Hematopoietic multipotent progenitor cell treated with erythropoietin and hydrocortisone succinate and interleukin-3 and kit ligand, for 15 days (in vitro differentiated cells): Measurements from ENCODE around the gene NECTIN4.
A peak's percentile ranks its signal among the peaks of the same experiment; 100 is the strongest.
"Not testable (repeated sequence)": the region's sequence is repeated elsewhere in the genome, so short reads cannot be mapped to it uniquely, and the experiment has no call there.

Source experiments
- DNase-seq: peaks from one replicate; pipeline ENCODE4 v3.0.0-alpha.2; 2015; ENCODE audit warnings: low spot score

NECTIN4 gene

DNA sequence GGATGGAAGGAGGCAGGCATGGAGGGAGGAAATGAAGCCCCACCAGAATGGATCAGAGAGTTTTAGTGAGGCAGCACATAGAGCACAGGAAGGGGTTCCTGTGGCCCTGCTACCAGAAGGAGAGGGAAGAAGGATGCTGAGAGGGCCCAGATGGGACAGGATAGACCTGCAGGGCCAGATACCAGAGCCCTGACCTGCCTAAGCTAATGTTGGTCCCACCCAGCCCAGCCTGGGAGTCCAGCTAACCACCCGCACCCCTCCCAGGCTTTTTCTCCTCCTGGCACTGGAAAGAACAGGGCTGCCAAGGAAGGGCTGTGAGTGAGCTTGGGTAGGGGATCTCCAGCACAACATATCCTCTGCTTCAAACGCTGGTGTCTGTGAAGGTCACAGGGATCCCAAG is 6.9 kb downstream of the NECTIN4 start:
- DNase-seq, result no peak

DNA sequence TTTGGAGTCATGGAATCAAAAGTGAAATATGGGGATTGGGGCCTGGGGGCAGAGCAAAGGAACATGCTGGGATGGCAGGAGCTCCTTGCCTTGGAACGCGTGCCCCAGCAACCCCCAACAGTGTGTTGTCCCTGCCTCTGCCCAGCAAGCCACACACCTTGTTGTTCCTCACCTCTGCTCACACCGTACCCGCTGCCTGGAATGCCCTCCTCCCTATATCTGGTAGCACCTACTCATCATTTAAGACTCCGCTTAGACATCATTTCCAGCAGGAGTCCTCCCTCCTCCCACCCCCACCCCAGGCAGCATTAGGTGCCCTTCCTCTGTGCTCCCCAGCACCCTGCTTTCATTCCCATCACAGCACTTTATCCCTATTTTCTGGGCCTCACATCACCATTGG is 7.8 kb downstream of the NECTIN4 start:
- DNase-seq, result no peak

DNA sequence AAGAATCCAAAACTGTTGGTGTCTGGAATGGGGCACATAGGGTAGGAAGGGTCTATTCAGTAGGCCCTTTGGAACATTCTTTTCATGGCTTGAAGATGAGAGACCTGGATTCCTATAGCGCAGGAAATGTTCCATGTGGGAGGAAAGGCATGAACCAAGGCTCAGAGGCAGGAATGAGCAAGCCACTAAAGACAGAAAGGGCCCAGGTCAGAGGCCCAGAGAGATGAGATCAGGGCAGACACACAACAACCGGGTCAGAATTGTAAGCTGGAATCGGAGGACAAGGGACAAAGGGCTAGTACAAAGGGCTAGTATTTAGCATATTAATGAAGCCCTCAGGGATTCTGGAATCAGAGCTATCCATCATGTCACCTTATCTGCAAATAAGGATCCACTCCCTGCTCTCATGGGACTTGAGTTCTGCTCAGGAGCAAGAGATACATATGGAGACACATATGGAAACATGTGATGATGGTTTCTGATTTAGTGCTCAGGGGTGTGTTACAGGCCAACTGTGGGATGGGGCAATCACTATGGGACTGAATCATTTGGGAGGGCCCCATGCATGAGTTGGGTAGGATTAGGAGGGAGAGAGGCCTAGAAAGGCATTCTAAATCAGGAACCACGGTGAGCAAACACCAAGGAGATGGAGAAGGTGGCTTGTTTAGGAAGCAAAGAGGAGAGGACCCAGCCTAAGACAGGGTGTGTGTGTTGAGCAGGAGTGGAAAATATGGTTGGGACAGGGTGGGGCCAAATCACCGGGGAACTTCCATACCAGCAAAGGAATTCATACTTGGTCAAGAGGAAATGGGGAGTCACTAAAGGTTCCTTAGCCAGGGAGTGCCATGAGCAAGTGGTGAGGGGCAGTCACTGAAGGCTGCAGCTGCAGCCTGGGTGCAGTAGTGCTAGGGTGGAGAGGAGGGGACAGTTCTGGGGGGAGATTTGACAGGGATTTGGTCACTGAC is 8.6 kb downstream of the NECTIN4 start:
- no peak for DNase-seq

DNA sequence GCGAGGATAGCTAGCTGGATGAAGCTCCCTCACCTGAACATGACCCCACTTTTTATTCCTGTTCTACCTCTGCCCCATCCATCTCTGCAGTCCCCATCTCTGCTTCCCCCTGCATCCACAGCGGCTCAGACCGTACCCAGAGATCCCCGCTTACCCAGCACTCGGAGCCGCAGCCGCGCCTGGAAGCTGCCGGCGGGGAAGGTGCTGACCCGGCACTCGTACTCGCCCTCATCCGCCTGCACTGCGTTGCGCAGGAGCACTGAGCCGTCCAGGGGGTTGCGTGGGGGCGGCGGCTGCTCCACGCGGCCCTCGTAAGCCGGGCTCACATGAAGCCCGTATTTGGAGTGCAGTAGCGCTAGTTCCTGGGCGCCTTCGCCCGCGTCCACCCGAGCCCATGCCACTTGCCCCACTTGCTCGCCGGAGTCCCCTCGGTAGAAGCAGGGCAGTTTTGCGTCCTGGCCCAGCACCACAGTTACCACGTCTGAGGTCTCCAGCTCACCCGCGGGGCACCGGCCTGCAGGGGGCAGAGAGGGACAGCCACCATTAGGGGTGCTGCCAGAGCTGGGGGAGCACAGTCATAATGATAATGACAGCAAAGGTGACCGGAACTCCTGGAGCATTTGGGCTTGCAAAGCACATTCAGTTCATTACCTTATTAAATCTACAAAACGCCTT is 9.8 kb downstream of the NECTIN4 start:
- no peak for DNase-seq

DNA sequence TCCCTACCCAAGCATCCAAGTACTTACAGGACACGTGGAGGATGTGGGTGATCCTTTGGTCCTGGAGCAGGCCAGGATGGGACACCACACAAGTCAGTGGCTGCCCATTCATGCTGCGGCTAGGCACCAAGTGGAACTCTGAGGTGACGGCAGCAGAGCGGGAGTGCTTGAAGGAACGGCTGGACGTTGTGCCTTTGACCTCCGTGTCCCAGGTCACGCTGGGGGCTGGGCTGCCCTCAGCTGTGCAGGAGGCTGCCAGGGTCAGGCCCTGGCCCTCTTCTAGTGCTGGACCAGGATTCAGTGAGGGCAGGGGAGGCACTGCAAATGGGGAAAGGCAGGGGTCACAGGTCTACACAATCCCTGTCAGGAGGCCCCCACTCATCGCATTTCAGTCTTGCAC is 11.9 kb downstream of the NECTIN4 start:
- DNase-seq, result no peak

DNA sequence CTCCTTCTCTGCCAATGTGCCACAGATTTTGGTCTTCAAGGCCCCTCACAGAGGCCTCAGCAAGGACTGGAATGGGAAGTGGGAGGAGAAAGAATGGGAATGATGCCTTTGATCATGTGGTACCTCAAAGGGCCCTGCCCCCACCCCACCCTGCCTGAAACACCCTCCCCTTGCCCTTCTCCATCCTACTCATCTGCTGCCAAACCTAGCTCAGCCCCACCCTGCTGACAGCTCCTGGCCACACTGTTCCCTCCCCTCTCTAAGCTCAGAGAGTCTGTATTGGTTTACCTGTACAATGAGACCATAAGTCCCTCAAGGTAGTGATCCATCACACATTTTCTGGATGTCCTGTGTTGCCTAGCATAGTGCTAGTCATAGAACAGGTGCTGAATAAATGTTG is 12.9 kb downstream of the NECTIN4 start:
- DNase-seq, result no peak

DNA sequence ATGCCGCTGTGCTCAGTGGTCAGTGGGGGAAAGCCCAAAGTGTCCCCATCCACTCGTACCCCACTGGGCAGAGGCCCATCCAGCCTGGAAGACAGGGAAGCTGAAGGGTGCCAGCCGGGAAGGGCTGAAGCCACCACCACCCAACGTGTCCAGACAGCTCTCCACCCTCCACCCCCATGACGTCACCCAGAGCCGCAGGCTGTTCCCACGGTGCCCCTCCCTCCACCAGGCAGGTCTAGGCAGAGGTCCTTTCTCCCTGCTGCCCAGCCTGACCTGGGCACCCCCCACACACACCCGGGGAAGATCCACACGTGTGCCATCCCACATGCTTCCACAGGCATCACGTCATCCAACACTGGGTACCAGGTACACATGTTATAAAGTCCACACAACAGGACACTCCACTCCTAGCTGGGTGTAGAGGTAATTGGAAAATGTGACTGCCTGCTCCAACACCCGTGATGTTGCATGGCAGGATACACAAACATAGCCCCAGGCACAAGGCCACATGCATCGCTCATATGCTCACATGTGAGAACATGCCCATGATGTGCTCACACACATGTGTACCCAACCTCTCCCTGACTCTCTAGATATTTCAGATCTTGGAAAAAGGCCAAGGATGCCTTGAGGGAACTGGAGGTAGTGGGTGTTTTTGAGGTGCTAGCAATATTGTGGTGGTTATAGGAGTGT is 14.5 kb downstream of the NECTIN4 start:
- DNase-seq, result no peak

DNA sequence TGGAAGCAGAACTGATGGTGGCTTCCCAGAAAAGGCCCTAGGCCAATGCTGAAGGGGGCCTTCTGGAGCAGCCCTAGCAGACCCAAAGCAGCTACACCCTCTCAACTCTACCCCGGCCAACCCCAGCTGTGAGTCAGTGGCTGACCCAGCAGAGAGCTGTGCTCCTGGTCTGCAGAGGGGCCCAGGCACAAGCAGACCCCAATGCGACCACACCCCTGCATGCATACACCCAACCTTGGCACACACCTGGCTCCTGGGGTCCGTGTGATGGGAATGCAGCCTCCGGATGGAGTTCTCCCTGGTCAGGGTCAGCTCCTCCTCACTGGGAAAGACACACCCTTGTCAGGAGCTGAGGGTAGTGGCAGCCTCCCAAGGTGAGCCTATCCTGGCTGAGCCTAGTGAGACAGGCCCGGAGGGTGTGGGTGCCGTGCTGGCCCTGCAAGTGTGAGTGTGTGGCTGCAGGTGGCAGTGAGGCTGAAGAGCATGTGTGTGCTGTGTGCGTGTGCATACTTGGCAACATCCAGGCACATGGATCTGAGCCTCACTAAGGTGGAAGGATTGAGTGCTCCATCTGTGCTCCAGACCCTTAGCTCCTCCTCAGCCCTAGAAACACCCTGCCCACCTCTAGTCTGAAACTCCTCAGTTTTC is 15.8 kb downstream of the NECTIN4 start:
- DNase-seq, result no peak

DNA sequence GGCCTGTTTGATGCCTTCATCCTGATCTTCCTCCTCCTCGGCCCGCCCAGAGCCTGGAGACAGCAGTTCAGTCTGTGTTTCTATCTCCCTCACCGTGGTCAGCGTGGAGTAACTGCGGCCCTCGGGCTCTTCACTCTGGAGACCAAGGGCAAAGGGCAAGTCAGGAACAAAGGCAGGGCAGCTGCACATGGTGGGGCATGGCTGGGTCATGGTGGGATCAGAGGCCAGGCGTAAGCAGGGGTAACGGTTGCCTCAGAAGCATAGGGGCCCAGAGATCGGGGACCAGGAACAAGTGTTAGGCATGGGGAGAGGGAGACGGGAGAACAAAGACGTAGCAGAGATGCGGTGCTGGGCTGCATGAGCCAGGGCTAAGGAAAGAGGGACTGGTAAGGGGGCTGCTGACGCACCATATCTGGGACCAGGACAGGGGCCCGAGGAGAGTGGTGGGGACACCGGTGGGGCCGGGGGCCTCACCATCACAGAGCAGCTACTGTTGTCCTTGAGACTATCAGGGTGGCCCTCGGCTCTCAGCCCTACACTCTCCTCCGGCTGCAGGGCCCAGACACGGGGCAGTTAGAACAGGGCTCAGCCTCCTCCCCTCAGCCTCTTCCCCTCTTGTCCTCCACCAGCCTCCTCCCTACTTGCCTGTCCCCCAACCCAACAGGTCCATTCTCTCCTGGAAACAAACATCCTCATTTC is 16.5 kb downstream of the NECTIN4 start:
- DNase-seq, result no peak

DNA sequence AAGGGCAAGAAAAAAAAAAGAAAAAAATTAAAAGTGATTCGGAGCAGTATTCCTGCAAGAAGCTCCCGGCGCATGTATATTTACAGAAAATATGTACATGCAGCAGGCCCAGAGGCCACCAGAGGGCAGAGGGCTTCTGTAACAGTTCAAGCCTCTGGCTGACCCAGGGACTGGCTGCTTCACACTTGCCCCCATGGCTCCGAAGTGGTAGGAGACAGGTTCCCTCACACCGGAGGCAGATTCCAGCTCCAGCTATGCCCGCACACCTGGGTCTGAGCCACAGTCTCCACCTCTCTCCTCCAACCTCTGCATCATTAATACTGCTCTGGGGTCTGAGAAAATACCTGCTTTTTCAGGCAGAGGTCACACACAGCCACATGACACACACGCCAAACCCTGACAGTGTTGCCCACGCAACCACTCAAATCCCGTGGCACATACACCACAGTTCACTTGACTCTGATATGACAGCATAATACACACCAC is 17.4 kb downstream of the NECTIN4 start:
- DNase-seq, result peak; percentile 45

DNA sequence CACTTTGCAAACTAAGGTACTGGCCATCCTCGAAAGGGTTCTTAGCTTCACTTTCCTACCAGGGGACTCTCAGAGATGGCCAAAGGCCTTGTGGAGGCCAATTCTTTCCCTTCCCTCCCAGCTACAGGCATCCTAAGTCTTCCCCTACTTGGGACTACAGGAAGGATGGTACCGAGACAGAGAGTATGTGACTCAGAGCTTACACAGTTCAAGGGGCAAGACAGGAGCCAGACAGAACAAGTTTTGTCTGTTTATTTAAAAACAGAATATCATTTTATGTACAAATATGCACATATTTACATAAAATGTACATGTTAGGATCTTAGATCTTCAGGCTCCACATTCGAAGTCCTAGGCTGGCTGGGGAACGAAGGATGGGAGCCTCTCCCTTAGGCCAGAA is 18.6 kb downstream of the NECTIN4 start:
- DNase-seq, result no peak

DNA sequence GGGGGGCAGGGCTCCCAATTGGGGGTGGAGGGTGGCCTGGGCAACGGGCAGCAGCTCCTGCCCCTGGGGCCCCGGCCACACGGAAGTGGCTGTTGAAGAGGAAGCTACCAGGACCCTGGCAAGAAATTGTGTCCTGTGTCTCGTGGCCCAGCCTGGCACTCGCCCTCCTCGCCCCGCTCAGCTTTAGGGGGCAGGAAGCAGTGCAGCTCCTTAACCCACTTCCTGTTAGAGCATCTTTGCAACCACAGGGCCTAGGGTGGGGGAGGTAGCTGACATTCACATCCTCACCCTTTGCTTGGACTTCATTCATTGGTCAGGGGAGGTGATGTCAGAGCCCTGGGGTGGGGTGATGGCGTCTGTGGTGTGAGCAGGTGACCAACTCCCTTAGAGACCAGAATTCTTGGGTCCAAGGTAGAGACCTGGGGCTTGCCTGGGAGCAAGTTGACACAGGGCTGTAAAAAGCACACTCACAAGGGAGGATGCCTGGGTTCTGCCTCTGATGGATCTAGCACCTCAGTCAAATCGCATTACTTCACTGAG is 19.6 kb downstream of the NECTIN4 start, which contains the start of gene ARHGAP30:
TSS of gene ARHGAP30 (minus strand) at position 161 of the 540 bp plus-strand sequence. CDS start 267 bp downstream, outside the sequence.
- DNase-seq, result no peak

DNA sequence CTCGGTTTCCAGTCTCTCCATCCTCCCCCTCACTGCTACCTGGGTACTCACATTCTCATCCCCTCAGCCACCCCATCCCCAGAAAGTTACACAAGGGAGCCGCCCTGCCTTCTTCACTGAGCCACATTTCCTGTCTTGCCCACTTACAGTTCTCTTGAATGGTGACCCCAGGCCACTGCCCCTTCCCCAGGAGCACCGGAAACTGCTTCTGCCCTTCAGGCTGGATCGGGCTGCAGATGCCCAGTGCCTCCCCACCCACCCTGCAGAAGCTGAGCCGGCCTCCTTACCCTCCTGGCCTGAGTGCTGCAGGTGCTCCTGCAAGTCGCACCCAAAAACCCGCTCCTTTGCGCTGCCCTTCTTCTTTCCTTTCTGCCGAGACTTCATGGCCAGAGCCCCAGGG is 20.1 kb downstream of the NECTIN4 start:
- no peak for DNase-seq

DNA sequence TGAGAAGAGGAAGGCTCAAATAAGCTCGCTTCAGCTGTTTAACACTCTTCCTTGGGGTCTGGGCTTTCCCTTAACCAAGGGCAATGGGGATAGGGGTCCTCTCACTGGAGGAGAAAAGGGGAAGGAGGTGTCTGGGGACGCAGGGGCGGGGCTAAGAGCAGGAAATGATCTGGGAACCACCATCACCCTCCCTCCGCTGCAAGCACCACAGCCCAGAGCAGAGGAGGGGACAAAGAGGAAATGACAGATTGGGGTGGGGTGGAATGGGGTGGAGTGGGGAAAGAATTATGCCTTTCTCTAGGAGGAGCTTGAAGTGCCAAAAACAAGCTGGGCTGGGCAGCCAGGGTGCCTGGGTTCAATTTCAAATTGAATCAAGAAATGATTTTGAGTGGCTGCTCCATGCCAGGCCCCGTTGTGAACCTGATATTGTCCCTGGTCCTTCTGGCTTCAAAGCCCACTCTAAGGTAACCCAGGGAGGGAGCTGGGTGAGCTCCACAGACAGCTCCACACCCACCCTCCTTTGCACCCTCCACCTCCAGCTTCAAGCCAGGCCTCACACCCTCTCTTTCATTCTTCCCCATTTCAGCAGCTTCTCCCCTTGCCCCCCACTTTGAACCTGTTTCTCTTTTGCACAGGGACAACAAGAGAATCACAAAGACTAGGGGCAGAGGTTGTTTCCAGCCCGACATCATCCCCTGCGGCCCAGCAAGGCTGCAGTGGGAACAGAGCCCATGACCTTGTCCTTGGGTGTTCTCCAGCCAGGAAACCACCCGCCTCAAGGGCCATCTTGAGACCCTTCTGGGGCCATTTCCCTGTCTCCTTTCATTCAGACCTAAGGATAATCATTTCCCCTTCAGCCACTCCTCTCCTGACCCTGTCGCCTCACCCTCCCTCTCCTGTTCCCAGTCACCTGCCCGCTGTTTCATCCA is 20.8 kb downstream of the NECTIN4 start:
- DNase-seq, result no peak

DNA sequence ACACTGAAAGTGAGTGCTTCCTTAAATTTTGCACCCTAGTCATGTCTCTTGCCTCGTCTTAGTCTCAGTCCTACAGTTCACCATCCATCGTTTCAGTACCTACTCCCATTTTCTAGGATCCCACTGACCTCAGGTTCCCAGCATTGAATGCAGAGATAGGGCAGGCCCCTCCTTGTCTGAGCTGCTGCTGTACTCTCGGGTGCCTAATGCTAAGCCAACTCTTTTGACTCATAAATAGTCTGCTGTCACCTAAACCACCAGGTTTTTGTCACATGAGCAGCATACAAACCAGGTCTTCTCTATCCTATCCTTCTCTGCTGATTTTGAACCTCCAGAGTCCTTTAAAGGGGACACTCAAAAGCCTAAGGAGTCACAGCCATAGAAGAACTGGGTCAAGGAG is 22.7 kb downstream of the NECTIN4 start:
- no peak for DNase-seq

DNA sequence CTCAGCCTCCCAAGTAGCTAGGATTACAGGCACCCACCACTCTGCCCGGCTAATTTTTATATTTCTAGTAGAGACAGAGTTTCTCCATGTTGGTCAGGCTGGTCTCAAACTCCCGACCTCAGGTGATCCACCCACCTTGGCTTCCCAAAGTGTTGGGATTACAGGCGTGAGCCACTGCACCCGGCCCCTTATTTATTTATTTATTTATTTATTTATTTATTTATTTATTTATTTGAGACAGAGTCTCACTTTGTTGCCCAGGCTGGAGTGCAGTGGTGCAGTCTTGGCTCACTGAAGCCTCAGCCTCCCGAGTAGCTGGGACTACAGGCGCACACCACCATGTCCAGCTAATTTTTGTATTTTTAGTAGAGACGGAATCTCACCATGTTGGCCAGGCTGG is 23.7 kb downstream of the NECTIN4 start:
- DNase-seq, result not testable (repeated sequence)

DNA sequence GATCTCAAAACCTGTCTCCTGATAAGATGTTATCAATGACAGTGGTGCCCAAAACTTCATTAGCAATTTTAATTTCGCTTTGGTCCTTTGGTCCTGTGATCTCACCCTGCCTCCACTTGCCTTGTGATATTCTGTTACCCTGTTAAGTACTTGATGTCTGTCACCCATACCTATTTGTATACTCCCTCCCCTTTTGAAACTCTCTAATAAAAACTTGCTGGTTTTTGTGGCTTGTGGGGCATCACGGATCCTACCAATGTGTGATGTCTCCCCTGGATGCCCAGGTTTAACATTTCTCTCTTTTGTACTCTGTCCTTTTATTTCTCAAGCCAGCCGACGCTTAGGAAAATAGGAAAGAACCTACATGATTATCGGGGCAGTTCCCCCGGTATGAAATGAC is 25.4 kb downstream of the NECTIN4 start:
- not testable (repeated sequence) for DNase-seq

DNA sequence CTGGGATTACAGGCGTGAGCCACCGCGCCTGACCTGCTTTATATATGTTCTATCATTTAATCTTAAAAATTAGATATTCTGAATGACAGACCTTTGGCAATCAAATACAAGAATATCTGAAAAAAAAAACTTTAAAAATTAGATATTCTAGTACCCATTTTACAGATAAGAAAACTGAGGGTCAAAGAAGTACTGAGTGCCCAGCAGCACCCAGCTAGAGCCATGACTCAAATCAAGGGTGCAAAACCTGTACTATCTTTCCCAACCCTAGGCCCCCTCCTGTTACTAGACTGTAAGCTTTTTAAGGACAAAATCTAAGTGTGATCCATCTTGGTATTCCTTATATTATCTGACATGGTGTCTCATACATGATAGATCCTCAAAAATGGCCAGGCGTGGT is 27.9 kb downstream of the NECTIN4 start:
- no peak for DNase-seq

DNA sequence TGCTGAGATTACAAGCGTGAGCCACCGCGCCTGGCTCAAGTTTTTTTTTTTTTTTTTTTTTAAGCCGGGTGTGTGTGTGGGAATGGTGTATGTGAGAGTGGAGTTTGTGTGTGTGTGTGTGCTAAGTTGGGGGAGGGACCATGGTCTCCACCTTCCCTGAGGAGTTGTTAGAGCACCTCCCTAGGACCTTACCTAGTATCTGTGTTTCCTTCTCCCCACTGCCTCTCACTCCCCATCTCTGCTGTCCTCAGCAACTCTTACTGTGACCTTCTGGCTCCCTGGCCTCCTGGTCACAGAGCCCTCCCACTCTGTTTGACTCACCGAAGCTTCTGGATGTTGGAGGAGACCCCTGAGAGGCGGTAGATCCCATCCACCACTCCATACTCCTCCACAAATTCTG is 30.1 kb downstream of the NECTIN4 start:
- no peak for DNase-seq

DNA sequence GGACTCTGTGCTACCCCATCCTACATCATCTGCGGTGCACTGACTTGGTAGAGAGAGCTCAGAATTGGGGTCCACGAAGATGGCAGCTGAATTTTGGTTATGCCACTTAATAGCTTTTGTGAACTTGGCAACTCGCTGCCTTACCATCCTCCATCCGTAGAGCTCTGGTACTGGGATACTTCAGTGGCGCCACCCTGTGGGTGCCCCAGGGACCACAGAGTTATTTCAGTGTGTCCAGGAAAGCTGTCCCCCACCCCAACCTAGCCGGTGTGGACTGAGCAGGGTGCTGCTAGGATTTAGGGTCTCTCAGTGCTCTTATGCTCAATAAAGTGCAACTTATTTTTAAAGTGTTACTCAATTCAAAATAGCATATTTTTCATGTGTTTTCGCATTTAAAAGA is 34.6 kb downstream of the NECTIN4 start:
- no peak for DNase-seq
